ENCODE data around the gene RGPD3. TPM values are rescaled to one million over a fixed set of nuclear protein-coding genes. Genes with fewer than 3 reads are reported as not detected.
"Not testable (repeated sequence)": the region's sequence is repeated elsewhere in the genome, so short reads cannot be mapped to it uniquely, and the experiment has no call there.

The RGPD3 gene
- total and polyA plus RNA-seq, 9 of the 15 experiments (the other 6 are each of a cell fraction or from before 2014, with no cell fraction given) = 0.01 to 0.03 TPM; not detected in 7

DNA sequence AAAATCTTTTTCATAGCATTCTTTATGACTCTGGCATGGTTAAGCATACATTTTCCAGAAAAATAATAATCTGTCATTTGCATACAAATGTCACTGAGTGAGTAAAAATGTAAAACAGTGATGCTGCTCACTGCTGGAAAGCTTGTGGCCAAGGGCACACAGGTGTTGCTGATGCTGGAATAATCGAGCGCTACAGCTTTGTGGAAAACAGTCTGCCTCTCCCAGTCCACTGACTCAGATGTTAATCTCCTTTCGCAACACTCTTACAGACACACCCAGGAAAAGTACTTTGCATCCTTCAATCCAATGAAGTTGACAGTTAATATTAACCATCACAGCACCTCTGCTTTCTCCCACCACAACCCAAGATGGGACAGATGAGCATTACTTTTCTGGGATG is 46.6 kb upstream of the RGPD3 start:
- POLR2A ChIA-PET; DNase-seq (ENCODE audit: extremely low read depth in 1 of 4, low spot score in 3 of 4): not testable (repeated sequence)

DNA sequence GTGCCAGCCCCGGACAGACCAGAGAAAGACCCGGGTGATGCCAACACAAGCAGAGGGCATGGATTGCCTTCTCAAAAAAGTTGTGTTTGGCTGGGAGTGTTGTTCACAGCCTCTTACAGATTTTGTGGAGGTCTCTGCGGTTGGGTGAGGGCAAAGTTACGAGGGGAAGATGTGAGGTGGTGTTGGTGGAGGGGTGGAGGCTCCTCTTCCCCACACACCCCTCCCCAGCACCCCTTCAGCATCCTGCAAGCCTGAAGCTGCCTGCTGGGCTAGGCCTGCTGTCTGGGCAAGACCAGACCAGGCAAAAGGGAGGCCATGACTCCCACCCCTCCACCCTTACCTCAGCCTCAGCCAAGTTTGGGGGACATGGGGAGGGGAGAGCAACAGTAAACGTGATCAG is 45.2 kb upstream of the RGPD3 start:
- POLR2A ChIA-PET; H3K27ac ChIP-seq (ENCODE audit: extremely low read depth, low read depth, low read length); H3K4me2 ChIP-seq (ENCODE audit: insufficient read depth, low read length); H3K27me3 ChIP-seq (ENCODE audit: control insufficient read depth in 2 of 2, insufficient read depth in 2 of 2, low read length in 2 of 2); H3K9ac ChIP-seq (ENCODE audit: insufficient read depth in 1 of 2, low read depth in 2 of 2, low read length in 2 of 2); CTCF ChIA-PET (ENCODE audit: low intra/inter-chr PET ratio); H3K9me1 ChIP-seq (ENCODE audit: control insufficient read depth, insufficient read depth, low read length); H2AFZ ChIP-seq (ENCODE audit: low read depth, low read length); H3K4me1 ChIP-seq (replicated peaks in 1 of 2; ENCODE audit: control insufficient read depth in 2 of 2, insufficient read depth in 2 of 2, low read length in 2 of 2); H4K20me1 ChIP-seq (replicated peaks; ENCODE audit: control insufficient read depth, insufficient read depth, low read length); in situ Hi-C loops (cut with MboI); ATAC-seq; H3K36me3 ChIP-seq (ENCODE audit: control insufficient read depth, insufficient read depth, low read length); FAIRE-seq; H3K79me2 ChIP-seq (ENCODE audit: control insufficient read depth, insufficient read depth, low read length); intact Hi-C loops (cut with micrococcal nuclease); DNase-seq (ENCODE audit: extremely low read depth in 1 of 4, low spot score in 3 of 4); BruUV-seq (replicated peaks); H3K4me3 ChIP-seq; H3K9me3 ChIP-seq (replicated peaks; ENCODE audit: control insufficient read depth, insufficient read depth, low read depth, low read length): not testable (repeated sequence)
- WGBS (ENCODE audit: insufficient coverage, low coverage, missing lambda C conversion rate) = 16% methylated on average over 2 of the region's 5 CpGs

More for the DNA sequence above, 46.6 kb upstream of the RGPD3 start:
- H2AFZ ChIP-seq (ENCODE audit: low read depth, low read length); H3K9me1 ChIP-seq (ENCODE audit: control insufficient read depth, insufficient read depth, low read length); intact Hi-C loops (cut with micrococcal nuclease); H3K79me2 ChIP-seq (ENCODE audit: control insufficient read depth, insufficient read depth, low read length); H3K4me2 ChIP-seq (ENCODE audit: insufficient read depth, low read length); BruUV-seq (replicated peaks); H3K27ac ChIP-seq (ENCODE audit: extremely low read depth, low read depth, low read length); H3K36me3 ChIP-seq (ENCODE audit: control insufficient read depth, insufficient read depth, low read length); H3K4me3 ChIP-seq; ATAC-seq; CTCF ChIA-PET (ENCODE audit: low intra/inter-chr PET ratio); H3K4me1 ChIP-seq (replicated peaks in 1 of 2; ENCODE audit: control insufficient read depth in 2 of 2, insufficient read depth in 2 of 2, low read length in 2 of 2); in situ Hi-C loops (cut with MboI); H3K9ac ChIP-seq (ENCODE audit: insufficient read depth in 1 of 2, low read depth in 2 of 2, low read length in 2 of 2); H3K9me3 ChIP-seq (replicated peaks; ENCODE audit: control insufficient read depth, insufficient read depth, low read depth, low read length); H3K27me3 ChIP-seq (ENCODE audit: control insufficient read depth in 2 of 2, insufficient read depth in 2 of 2, low read length in 2 of 2); H4K20me1 ChIP-seq (replicated peaks; ENCODE audit: control insufficient read depth, insufficient read depth, low read length): not testable (repeated sequence)
- TF ChIP-seq CEBPB (tag; IDR thresholded peaks at IDR 0.05) = 0 out of 2 replicates have a peak, but pooled peaks have one; percentile 11
- FAIRE-seq = peak; percentile 35
- WGBS (ENCODE audit: insufficient coverage, low coverage, missing lambda C conversion rate) = 4% methylated on average over 3 of the region's 3 CpGs

DNA sequence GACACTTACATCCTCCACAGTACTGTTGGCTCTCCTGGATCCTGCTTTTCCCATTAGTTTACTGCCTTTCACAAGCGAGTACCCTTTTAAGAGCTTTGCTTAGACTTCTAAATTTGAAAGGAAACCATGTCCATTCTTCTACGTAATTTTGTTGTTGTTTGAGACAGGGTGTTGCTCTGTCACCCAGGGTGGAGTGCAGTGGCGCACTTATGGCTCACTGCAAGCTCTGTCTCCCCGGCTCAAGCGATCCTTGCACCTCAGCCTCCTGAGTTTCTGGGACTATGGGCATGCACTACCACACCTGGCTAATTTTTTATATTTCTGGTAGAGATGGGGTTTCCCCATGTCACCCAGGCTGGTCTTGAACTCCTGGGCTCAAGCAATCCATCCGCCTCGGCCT is 43.7 kb upstream of the RGPD3 start:
- 30% methylated on average over 7 of the region's 7 CpGs for WGBS (ENCODE audit: insufficient coverage, low coverage, missing lambda C conversion rate)
- intact Hi-C loops (cut with micrococcal nuclease); H3K27ac ChIP-seq (ENCODE audit: extremely low read depth, low read depth, low read length); ATAC-seq; H4K20me1 ChIP-seq (replicated peaks; ENCODE audit: control insufficient read depth, insufficient read depth, low read length); H3K9me1 ChIP-seq (ENCODE audit: control insufficient read depth, insufficient read depth, low read length); H3K9me3 ChIP-seq (replicated peaks; ENCODE audit: control insufficient read depth, insufficient read depth, low read depth, low read length); H3K4me2 ChIP-seq (ENCODE audit: insufficient read depth, low read length); in situ Hi-C loops (cut with MboI); H3K36me3 ChIP-seq (ENCODE audit: control insufficient read depth, insufficient read depth, low read length); H3K79me2 ChIP-seq (ENCODE audit: control insufficient read depth, insufficient read depth, low read length); H2AFZ ChIP-seq (ENCODE audit: low read depth, low read length); H3K27me3 ChIP-seq (ENCODE audit: control insufficient read depth in 2 of 2, insufficient read depth in 2 of 2, low read length in 2 of 2); H3K4me1 ChIP-seq (replicated peaks in 1 of 2; ENCODE audit: control insufficient read depth in 2 of 2, insufficient read depth in 2 of 2, low read length in 2 of 2); POLR2A ChIA-PET; CTCF ChIA-PET (ENCODE audit: low intra/inter-chr PET ratio); DNase-seq (ENCODE audit: extremely low read depth in 1 of 4, low spot score in 3 of 4); FAIRE-seq; BruUV-seq (replicated peaks); H3K4me3 ChIP-seq; H3K9ac ChIP-seq (ENCODE audit: insufficient read depth in 1 of 2, low read depth in 2 of 2, low read length in 2 of 2): not testable (repeated sequence)
